H4 (cell line): ENCODE data around the gene ZNF385C. TPM values are rescaled to one million over a fixed set of nuclear protein-coding genes. Genes with fewer than 3 reads are reported as not detected.
A peak's percentile ranks its signal among the peaks of the same experiment; 100 is the strongest.
"Not testable (repeated sequence)": the region's sequence is repeated elsewhere in the genome, so short reads cannot be mapped to it uniquely, and the experiment has no call there.

ENCODE experiments used
- DNase-seq: peaks from one replicate; pipeline ENCODE4 v3.0.0-alpha.2; 2015; ENCODE audit warnings: low spot score
- total RNA-seq: library from RNA; depleted of rRNA; stranded (reverse); fragments of >200 nt; shearing (Covaris generic); gene quantifications from 2 replicates; pipeline ENCODE4 v1.2.3, GENCODE V29; 2014

Gene ZNF385C
- total RNA-seq, 1 experiment from 2014 or later = 0.04 TPM

DNA sequence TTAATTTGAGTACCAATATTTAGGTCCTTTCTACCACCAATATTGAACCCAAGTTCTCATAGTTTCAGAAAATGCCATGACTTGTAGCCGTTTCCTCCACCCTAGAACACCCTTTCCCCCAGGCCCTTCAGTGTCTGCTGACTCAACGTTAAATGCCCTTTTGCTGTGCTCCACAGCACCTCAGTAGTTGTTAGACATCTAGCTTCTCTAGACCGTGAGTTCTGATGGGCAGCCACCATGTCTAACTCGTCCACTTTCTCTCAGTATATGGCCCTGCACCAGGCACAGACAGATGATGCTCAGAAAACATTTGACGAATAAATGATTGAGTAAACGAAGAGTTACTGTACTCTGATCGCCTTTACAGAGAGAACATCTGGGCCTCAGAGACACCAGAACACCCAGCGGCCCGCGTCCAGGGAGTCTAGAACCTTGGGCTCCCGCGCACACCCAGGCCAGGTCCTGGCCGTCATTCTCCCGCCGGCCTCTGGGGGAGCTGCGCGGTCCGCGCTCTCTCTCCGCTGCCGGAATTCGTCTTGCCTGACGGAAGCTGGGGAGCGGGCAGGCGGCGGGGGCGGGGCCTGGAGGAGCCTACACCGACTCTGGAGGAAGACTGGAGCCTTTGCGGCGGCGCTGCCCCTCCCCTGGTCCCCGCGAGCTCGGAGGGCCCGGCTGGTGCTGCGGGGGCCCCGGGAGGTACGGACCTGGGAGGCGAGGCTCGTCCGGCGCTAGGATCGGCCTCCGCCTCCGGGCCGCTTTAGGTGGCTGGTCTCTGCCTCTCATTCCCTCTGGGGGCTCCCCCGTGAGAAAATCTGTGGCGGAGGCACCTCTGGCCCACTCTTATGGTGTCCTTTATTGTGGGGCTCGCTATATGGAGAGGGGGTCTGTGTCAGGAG is 78.5 kb downstream of the ZNF385C start, which contains the start of gene NKIRAS2:
Gene NKIRAS2 (plus strand): TSS at position 582 of the 896 bp plus-strand sequence. CDS start 1,488 bp downstream, outside the sequence.
- peak; percentile 82 for DNase-seq

DNA sequence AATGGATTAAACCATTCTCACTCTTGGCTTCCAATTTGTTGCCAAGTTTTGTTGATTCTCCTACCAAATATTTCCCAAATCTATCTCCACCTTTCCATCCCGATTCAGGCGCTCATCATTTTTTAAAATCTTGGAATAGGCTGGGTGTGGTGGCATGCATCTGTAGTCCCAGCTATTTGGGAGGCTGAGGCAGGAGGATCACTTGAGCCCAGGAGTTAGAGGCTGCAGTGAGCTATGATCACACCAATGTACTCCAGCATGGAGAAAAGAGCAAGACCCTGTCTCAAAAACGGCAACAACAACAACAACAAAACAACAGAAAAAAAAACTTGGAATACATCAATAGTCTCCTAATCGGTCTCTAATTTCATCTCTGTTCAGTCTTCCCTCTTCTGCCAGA is 79.3 kb downstream of the ZNF385C start:
- DNase-seq = no peak

DNA sequence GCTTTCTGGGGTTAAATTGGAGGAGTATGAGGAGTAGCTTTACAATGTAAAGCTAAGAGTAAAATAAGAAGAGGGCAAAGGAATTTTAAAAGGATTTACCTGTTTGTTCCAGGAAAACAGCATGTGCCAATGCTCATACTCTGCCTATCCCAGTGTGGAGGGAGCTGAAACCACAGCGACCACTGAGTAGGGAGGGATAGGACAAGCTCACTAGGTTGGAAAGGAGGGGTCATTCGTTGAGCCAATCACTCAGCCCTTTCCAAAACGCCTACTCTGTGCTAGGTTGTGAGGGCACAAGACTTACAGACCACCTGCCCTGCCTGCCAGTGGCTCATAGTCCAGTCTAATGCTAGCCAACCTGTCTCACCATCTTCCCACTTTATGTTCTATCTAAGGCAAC is 79.9 kb downstream of the ZNF385C start:
- DNase-seq = no peak

DNA sequence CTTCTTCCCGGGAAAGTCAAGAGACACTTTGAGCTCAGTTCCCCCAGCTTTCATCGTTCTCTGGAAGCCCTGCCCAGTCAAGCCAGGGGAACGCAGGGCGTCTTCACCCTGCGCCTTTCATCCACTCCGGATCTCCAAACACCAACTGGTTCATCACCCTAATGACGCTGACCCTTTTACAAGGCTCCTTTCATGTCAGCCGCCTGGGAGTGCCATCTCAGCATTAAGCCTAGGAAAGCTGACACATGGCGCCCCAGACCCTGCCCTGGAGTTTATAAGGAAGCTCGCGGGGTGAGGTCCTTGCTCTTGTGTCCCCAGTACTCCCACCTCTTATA is 80.4 kb downstream of the ZNF385C start:
- DNase-seq = no peak

DNA sequence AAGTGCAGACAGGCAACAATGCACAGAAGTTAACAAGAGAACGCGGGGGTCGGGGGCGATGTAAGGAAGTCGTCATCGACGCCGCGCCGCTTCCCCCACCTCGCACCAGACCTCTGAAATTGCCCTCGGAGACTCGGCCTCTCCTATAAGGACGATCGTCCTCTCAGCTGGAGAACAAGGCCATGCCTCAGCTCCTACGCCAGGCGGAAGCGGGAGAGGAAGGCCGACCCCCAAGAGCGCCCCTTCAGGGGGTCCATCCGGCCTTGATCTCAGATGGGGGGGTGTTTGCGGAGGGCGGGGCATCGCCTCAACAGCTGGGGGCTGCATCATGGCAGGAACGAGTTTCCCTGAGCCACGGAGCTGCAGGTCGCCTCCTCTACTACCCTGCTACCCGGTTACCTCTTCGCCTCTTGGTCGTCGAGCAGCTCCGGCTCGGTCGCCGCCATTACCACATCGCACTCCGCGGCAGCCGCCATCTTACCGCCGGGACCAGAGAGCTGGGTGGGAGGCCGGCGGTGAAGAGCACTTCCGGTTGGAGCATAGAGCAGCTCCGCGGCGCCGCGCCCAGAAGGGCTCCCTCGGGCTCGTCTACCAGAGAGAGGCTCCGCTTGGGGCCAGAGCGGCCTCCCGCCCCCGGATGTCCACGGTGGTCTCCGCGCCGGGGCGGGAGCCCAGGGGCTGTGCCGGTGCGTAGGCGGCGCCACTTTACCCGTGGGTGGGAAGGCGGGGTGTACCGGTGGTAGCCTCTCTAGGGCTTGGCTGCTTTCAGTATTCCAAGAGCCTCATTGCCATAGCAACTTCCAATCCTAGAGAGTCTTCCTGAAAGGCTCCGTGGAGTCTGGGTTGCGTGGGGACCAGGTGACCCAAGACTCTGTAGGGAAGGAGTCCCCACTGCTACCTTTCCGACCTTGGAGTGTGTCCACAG is 81.1 kb downstream of the ZNF385C start, which contains the start of gene DNAJC7:
Gene DNAJC7 (minus strand): TSS at position 499 of the 925 bp plus-strand sequence. CDS start 23 bp downstream, at position 476.
- DNase-seq = peak; percentile 86

DNA sequence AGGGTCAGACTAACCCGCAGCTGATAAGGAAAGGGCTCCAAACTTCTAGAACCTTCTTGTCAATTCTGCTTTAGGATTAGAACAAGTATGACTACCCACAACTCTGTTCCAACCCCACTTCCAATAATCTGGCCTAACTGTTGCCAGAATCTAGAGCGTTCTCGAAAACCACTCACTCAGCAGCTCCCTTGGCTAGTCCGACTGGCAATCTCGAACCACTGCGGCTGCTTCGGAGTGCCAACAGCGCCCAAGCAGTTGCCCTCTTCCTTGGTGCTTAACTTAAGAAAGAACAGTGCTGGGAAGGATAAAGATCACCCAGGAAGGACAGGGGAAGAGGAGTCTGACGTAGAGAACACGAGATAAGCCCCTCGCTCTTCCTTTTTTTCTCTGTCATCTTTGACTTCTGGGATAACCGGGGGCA is 81.9 kb downstream of the ZNF385C start:
- no peak for DNase-seq

DNA sequence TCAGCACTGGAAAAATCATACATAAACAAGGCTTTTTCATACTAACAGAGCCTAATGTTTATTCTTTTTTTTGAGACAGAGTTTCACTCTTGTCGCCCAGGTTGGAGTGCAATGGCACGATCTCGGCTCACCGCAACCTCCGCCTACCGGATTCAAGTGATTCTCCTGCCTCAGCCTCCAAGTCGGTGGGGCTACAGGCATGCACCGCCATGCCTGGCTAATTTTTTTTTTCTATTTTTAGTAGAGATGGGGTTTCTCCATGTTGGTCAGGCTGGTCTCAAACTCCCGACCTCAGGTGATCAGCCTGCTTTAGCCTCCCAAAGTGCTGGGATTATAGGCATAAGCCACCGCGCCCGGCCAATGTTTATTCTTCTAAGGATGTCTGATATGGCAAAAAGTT is 84.5 kb downstream of the ZNF385C start:
- DNase-seq = not testable (repeated sequence)

DNA sequence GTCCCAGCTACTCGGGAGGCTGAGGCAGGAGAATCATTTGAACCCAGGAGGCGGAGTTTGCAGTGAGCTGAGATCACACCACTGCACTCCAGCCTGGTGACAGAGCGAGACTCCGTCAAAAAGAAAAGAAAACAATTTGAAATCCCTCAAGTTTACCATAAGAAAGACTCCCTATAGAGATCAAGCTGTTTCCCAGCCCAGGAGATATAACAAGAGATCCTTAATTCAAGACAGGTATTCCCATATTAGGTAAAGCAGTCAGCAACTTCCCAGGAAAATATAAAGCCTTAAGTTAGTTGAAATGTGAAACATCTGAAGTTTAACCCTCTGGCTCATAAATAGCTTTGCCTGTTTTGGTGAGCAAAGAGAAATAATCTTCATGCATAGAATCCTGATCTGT is 85.9 kb downstream of the ZNF385C start:
- not testable (repeated sequence) for DNase-seq

DNA sequence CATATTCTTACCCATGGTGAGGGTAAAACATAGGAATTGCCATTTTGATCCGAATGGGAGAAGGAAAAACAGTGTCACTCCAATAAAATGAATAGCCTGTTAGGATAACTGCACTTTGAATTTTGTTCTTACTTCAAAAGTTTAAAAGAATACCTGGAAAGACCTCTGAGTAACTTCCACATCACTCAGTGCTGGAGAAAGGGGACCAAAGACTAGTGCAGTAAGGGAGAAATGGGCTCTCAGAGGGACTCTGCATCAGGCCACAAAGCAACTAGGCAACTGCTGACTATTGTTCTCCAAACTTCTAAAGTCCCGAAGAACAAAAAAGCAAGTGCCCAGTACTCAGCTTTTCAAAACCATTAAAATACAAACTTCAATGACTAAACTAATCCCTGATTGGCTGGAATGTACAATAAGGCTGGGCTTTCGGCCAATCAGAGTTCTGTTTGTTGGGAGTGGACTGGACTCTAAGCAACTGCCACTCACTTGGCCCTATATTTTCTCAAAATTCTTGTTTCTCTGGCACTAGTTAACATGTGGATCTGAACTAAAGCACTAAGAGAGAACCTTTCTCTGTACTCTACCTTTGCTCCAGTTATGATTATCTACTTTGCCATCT is 87.3 kb downstream of the ZNF385C start:
- no peak for DNase-seq

DNA sequence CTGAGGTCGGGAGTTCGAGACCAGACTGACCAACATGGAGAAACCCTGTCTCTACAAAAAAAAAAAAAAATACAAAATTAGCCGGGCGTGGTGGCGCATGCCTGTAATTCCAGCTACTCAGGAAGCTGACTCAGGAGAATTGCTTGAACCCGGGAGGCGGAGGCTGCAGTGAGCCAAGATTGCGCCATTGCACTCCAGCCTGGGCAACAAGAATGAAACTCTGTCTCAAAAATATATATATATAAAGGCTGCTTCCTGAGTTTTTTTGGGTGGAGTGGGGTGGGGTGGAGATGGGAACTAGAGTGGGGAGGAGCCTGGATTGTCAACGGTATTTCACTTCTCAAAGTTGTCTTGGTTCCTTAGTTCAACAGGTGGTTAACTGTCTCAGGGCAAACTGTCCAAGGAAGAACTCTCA is 88.0 kb downstream of the ZNF385C start:
- DNase-seq = not testable (repeated sequence)

DNA sequence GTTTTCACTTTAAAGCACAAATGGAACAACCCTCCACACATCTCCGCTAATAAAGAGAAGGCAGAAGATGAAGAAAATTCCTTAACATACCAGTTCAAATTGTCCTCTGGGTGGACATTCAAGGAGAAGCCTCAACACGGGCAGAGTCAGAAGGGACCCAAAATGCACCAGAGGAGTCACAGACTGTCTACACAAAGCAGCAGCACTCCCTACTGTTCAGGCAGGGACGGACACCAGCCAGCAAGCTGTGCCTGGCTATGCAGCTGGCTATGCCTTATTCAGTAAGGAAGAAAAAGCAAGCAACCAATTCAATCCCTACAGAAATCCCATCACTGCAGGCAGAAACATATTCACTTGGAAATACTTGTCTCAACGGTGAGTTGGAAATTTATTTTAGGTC is 89.1 kb downstream of the ZNF385C start:
- no peak for DNase-seq

DNA sequence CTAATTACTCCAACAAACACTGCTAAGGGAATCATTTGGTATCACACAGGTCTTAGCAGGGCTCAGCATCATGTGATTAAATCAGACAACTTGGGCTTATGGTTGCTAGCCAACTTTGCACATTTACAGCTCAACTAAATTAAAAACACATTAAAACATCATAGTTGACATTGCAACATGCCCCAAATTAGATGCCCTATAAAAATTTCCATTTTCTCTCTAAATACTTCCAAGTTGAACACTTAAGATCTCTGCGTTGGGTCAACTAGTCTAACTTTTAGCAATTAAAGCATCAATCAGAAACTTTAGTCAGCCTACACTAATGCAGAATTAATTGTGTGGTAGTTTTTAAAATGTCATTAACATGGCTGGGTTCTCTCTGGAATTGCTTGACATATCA is 93.1 kb downstream of the ZNF385C start:
- DNase-seq = no peak

DNA sequence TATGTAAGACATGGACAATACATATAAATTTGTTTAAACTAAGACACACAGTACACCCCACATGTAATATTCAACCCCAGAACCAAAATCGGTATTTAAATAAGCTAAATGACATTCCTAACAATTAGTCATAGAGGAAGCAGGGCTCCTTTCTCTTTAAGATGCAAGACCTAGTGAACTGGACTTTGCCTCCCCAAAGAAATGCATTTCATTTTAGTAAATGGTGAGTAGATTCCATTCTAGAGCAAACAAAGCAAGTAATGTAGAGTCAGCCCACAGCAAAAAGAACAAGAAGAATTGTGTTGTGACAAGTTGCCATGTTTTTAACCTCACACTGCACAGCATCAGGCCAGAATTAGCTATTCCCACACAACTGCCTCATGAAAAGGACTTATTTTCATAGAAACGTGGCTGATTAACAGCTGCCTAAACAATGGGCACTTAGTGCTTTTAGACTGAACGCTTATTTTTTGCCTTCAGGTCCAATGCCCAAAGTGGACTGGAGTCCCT is 95.4 kb downstream of the ZNF385C start:
- no peak for DNase-seq

DNA sequence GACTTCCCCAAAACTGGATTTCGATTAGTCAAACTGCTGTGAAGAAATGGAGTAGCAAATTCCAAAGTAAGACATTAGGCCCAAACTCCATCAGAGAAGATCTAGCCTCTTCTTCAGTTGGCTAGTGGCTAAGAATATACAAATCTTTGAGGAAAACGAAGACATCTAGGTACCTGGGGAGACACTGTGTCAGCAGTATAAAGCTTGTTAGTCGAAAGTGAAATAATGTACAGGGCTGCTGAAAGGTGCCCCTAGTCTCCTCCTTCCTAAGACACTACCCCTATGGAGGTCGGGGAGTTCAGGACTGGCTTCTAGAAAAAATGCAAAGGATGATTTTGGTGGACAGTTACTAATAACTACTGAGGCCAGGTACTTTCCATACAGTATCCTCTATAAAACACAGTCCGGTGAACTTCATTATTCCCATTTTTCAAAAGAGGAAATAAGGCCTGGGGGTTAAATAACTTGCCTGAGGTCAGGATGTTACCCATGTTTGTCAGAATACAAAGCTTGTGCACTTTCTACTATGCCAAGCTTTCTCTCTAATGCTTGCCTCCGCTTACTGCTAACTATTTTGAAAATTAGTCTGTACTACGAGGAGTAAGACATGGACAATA is 96.0 kb downstream of the ZNF385C start:
- no peak for DNase-seq

DNA sequence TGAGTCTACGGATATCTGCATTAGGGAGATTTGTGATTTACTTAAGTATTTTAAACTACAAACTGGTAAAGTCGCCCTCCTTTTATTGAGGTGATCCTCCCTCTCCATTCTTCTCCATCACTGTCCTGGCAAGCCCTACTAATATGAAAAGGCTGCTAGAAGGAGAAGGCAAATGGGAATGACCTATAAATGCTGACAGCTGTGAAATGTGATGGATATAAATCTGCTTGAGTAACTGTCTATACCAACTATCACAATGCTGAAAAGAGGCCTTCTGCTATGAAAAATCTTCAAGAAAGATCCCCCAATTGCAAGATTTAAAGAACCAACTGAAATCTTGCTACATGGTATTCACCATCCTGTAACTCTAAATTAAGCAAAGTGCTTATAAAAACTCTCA is 96.5 kb downstream of the ZNF385C start:
- DNase-seq = no peak

DNA sequence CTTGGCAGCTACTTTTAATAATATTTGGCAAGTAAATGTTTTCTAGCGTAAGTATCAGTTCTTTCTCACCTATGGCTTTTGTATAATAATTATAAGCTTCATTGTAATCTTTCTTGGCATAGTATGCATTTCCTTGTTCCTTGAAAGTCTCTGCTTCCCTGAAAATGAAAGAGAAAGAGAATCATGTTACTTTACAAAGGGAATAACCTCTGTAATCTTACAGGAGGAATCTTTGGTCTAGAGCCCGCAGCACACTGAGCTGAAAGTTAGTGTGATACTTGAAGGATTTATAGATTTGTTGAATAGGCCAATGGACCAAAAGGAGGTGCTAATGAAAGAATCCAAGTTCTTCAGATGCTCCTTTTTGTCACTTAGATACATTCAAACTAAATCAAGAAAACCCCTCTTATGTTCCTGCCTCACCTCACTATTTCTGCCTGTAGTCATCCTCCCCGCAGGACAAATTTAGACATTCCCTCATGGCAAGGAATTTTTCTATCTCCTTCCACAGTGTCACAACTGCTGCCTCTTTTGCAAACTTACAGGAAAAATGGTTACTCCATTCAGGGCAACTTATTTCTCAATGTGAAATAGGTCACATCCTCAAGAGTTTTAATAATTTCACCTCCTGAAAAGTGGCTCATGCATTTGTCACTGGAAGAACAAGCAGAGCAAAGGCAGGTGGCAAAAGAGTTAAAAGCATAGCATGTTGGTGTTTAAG is 97.7 kb downstream of the ZNF385C start:
- DNase-seq = no peak

DNA sequence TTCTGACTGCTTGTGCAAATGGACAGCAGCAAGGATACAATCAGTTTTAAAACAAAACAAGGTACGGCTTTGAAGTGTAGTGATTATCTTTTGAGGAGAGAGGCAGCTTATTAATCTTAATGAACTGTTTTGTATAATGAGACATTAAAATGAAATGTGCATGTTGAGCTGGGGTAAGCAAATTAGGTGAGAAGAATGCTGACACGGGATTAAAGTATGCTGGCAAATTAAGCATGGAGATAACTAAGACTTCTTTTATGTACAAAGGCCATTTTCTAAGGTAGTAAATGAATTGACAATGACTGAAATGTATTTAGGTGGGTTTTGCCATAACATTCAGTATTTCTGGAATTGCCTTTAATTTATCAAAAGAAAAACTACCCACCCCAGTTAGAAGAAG is 99.8 kb downstream of the ZNF385C start:
- DNase-seq = no peak

DNA sequence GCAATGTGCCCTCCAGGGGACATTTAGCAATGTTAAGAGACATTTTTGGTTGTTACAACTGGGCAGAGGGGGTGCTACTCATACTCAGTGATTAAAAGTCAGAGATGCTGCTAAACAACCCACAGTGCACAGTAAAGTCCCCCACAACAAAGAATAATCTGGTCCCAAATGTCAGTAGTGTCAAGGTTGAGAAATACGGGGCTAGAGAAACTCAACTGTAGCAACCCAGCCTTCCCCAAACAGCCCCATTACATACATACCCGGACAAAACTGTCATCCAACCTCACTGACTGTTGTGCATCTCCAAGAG is 101.5 kb downstream of the ZNF385C start:
- DNase-seq = no peak

DNA sequence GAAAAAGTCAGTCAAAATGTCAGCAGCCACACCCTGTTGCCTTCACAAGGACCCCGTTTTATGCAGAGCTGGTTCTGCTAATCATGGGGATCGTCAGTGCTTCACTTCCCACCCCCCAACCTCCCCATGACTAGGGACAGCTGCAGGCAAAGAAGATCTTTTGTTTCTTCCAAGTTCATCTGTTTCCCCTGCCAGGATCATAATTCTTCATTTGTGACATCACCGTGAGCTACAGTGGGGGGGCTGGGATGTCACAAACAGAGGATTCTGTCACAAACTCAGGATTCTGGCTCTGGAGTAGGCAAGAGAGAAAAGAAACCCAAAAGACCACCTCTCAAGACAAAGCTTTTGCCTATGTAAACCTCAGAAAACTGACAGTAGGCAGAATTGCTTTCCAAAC is 105.7 kb downstream of the ZNF385C start:
- DNase-seq = no peak

DNA sequence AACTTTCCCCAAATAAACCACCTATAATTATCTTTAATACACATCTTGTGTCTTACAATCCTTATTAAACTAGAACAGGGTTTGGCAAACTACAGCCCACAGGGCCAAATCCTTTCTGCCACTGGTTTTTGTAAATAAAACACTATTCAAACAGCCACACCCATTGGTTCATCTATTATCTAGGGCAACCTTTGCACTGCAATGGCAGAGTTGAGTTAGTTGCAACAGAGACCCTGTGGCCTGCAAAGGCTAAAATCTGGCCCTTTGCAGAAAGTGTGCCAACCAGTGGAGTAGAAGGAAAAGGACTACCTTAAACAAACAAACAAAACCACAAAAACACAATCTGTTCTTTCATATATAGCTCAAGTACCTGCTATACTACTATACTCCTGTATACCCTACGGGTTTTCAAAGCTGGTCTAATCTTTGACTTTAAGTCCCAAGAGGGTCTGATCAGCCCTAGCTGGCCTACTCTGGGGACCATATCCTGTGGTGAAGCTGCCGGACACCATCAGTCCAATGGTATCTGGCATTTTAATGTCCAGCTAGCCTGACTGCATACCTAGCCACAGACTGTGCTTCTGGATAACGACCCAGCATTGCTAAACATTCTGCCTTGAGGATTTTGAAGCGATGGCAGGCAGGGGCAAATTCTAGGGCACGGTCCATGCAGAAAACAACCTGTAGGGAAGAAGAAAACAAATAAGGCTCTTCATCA is 108.4 kb downstream of the ZNF385C start:
- no peak for DNase-seq
